ENCODE measurements around the gene MED27. TPM values are rescaled to one million over a fixed set of nuclear protein-coding genes. Genes with fewer than 3 reads are reported as not detected.

Gene MED27
- total RNA-seq, 2 donors from 2014 or later = 29.8 to 37.0 TPM

GRCh38 chr9:132055756-132056155, 23.9 kb downstream of the MED27 start:
- Mint-ChIP-seq H3K9me3 (no peaks in the 10 kb centered on the region), H3K27me3 (ENCODE audit: insufficient read depth) (no peaks in the 10 kb centered on the region), H3K36me3 (ENCODE audit: low read depth) (peaks cover 15% of the 10 kb centered on the region), H3K27ac (no peak overlapping the region), H3K4me1 (peaks cover 18% of the 10 kb centered on the region), H3K4me3 (no peak overlapping the region)
- DNase-seq = no peak
- peaks cover 11% of the 10 kb centered on the region for H3K9me3 ChIP-seq (ENCODE audit: control insufficient read depth, low read length)
- TF ChIP-seq CTCF (conservative IDR thresholded peaks at IDR 0.05) = no peak
- H3K27me3 ChIP-seq (ENCODE audit: control insufficient read depth, insufficient read depth, low read length, poor library complexity, severe bottlenecking) = no peaks in the 10 kb centered on the region
- no peak overlapping the region for H3K27ac ChIP-seq (ENCODE audit: low read depth, low read length)
- H3K4me3 ChIP-seq (ENCODE audit: low read length) = no peak overlapping the region
- 93 to 100% methylated on average over 3 of the region's 3 CpGs for WGBS, 2 experiments (ENCODE audit: insufficient coverage in 1 of 2, insufficient read length in 1 of 2)
- no peaks in the 10 kb centered on the region for H3K4me1 ChIP-seq (ENCODE audit: control insufficient read depth, insufficient read depth, low read length)
- peaks cover 9% of the 10 kb centered on the region for H3K36me3 ChIP-seq (ENCODE audit: control insufficient read depth, insufficient read depth, low read length)
- no peak overlapping the region for H3K9ac ChIP-seq (ENCODE audit: extremely low read depth, low read length, poor library complexity, severe bottlenecking)

- peaks cover 11% of the 10 kb centered on the region for H3K36me3 Mint-ChIP-seq (ENCODE audit: low read depth)
- no peak for DNase-seq
- H3K4me1 ChIP-seq (ENCODE audit: control insufficient read depth, insufficient read depth, low read length) = no peaks in the 10 kb centered on the region
- H3K4me3 ChIP-seq (ENCODE audit: low read length) = no peak overlapping the region
- H3K9me3 ChIP-seq (ENCODE audit: control insufficient read depth, low read length) = peaks cover 10% of the 10 kb centered on the region
- H3K36me3 ChIP-seq (ENCODE audit: control insufficient read depth, insufficient read depth, low read length) = peaks cover 9% of the 10 kb centered on the region
- H3K9ac ChIP-seq (ENCODE audit: extremely low read depth, low read length, poor library complexity, severe bottlenecking) = no peak overlapping the region
- H3K27me3 Mint-ChIP-seq (ENCODE audit: insufficient read depth) = no peaks in the 10 kb centered on the region
- no peak for TF ChIP-seq CTCF (conservative IDR thresholded peaks at IDR 0.05)
- peaks cover 18% of the 10 kb centered on the region for H3K4me1 Mint-ChIP-seq
- no peak overlapping the region for H3K27ac ChIP-seq (ENCODE audit: low read depth, low read length)
- H3K4me3 Mint-ChIP-seq = no peak overlapping the region
- H3K9me3 Mint-ChIP-seq = no peaks in the 10 kb centered on the region
- WGBS, 2 experiments (ENCODE audit: insufficient coverage in 1 of 2, insufficient read length in 1 of 2) = 92 to 97% methylated on average over 10 to 11 of the region's 11 CpGs
- H3K27ac Mint-ChIP-seq = no peak overlapping the region
- no peaks in the 10 kb centered on the region for H3K27me3 ChIP-seq (ENCODE audit: control insufficient read depth, insufficient read depth, low read length, poor library complexity, severe bottlenecking)
Observed at GRCh38 chr9:132054024-132054423, 25.6 kb downstream of the MED27 start.

- Histone ChIP-seq H3K9me3 (ENCODE audit: control insufficient read depth, low read length) (no peaks in the 10 kb centered on the region), H3K4me3 (ENCODE audit: low read length) (no peak overlapping the region), H3K9ac (ENCODE audit: extremely low read depth, low read length, poor library complexity, severe bottlenecking) (no peak overlapping the region), H3K4me1 (ENCODE audit: control insufficient read depth, insufficient read depth, low read length) (no peaks in the 10 kb centered on the region), H3K36me3 (ENCODE audit: control insufficient read depth, insufficient read depth, low read length) (no peaks in the 10 kb centered on the region), H3K27ac (ENCODE audit: low read depth, low read length) (no peak overlapping the region), H3K27me3 (ENCODE audit: control insufficient read depth, insufficient read depth, low read length, poor library complexity, severe bottlenecking) (no peaks in the 10 kb centered on the region)
- no peak for TF ChIP-seq CTCF (conservative IDR thresholded peaks at IDR 0.05)
- 91 to 100% methylated on average over 1 to 4 of the region's 4 CpGs for WGBS, 2 experiments (ENCODE audit: insufficient coverage in 1 of 2, insufficient read length in 1 of 2)
- no peak overlapping the region for H3K27ac Mint-ChIP-seq
- H3K9me3 Mint-ChIP-seq = no peaks in the 10 kb centered on the region
- DNase-seq = no peak
- H3K4me1 Mint-ChIP-seq = peaks cover 14% of the 10 kb centered on the region
- H3K27me3 Mint-ChIP-seq (ENCODE audit: insufficient read depth) = no peaks in the 10 kb centered on the region
- H3K36me3 Mint-ChIP-seq (ENCODE audit: low read depth) = no peaks in the 10 kb centered on the region
- no peak overlapping the region for H3K4me3 Mint-ChIP-seq
Observed at GRCh38 chr9:132049900-132050299, 29.8 kb downstream of the MED27 start.

Measured in endodermal cell (in vitro differentiated cells).